Activated naive CD4-positive, alpha-beta T cell treated with anti-CD3 and anti-CD28 coated beads, Interleukin-2, amount 10 ng/mL, durations not matched to agents 7 days and 5 days (primary cell): ENCODE data around the gene NKD1.

ENCODE experiments used
- CTCF ChIA-PET: fragments of 350-600 bp; sonication (Branson Sonifier 250); formaldehyde crosslinking; loops from one replicate; lab custom pipeline; 2021; ENCODE audit warnings: antibody characterized with exemption; lab: Charles Lee
- DNase-seq: peaks from one replicate; pipeline ENCODE4 v3.0.0-alpha.2; 2020
- H3K27ac Mint-ChIP-seq: one replicate; pipeline ENCODE4 v1.8.0; 2021; ENCODE audit warnings: mild to moderate bottlenecking, moderate library complexity, mixed read lengths
- H3K27me3 Mint-ChIP-seq: one replicate; pipeline ENCODE4 v1.8.0; 2021; ENCODE audit warnings: mild to moderate bottlenecking, mixed read lengths
- H3K36me3 Mint-ChIP-seq: one replicate; pipeline ENCODE4 v1.8.0; 2021; ENCODE audit warnings: mixed read lengths
- H3K4me1 Mint-ChIP-seq: one replicate; pipeline ENCODE4 v1.8.0; 2021; ENCODE audit warnings: mixed read lengths
- H3K4me3 Mint-ChIP-seq: one replicate; pipeline ENCODE4 v1.8.0; 2021; ENCODE audit warnings: mild to moderate bottlenecking, moderate library complexity, mixed read lengths
- H3K9me3 Mint-ChIP-seq: one replicate; pipeline ENCODE4 v1.8.0; 2021; ENCODE audit warnings: mixed read lengths

The NKD1 gene

GRCh38 chr16:50634947-50635346 lies 86.8 kb downstream of the NKD1 start:
- Mint-ChIP-seq H3K36me3 (no peaks in the 10 kb centered on the region), H3K4me3 (no peak overlapping the region), H3K9me3 (no peaks in the 10 kb centered on the region), H3K27ac (no peak overlapping the region), H3K4me1 (peaks cover 4% of the 10 kb centered on the region), H3K27me3 (peaks cover 13% of the 10 kb centered on the region)
- no peak for DNase-seq
- CTCF ChIA-PET = interaction anchor here (0.6 to 2.7 kb wide), 3 partner anchors 7 to 433 kb away, joined by 3 to 15 read pairs (median 5); no protein-coding TSS in a partner anchor

- Mint-ChIP-seq H3K9me3 (no peaks in the 10 kb centered on the region), H3K27me3 (peaks cover 13% of the 10 kb centered on the region), H3K36me3 (no peaks in the 10 kb centered on the region), H3K27ac (no peak overlapping the region), H3K4me3 (no peak overlapping the region), H3K4me1 (peaks cover 4% of the 10 kb centered on the region)
- CTCF ChIA-PET = interaction anchor here (0.6 to 2.7 kb wide), 5 partner anchors 8 to 434 kb away, joined by 3 to 15 read pairs (median 3); no protein-coding TSS in a partner anchor
- peak; percentile 44 for DNase-seq
Measured at GRCh38 chr16:50635505-50636392, 87.6 kb downstream of the NKD1 start.

GRCh38 chr16:50636753-50637374 lies 88.7 kb downstream of the NKD1 start:
- no peak overlapping the region for H3K4me3 Mint-ChIP-seq
- H3K9me3 Mint-ChIP-seq = no peaks in the 10 kb centered on the region
- H3K27me3 Mint-ChIP-seq = peaks cover 24% of the 10 kb centered on the region
- H3K27ac Mint-ChIP-seq = no peak overlapping the region
- CTCF ChIA-PET = interaction anchor here (1.5 to 2.7 kb wide), 2 partner anchors 9 to 170 kb away, joined by 3 to 15 read pairs; no protein-coding TSS in a partner anchor
- H3K4me1 Mint-ChIP-seq = peaks cover 4% of the 10 kb centered on the region
- no peaks in the 10 kb centered on the region for H3K36me3 Mint-ChIP-seq
- no peak for DNase-seq

- no peak overlapping the region for H3K4me3 Mint-ChIP-seq
- peaks cover 4% of the 10 kb centered on the region for H3K4me1 Mint-ChIP-seq
- CTCF ChIA-PET = interaction anchor here (1.4 to 2.7 kb wide), 2 partner anchors 10 to 27 kb away, joined by 3 to 15 read pairs; no protein-coding TSS in a partner anchor
- no peak overlapping the region for H3K27ac Mint-ChIP-seq
- H3K27me3 Mint-ChIP-seq = peaks cover 28% of the 10 kb centered on the region
- no peaks in the 10 kb centered on the region for H3K9me3 Mint-ChIP-seq
- no peak for DNase-seq
- no peaks in the 10 kb centered on the region for H3K36me3 Mint-ChIP-seq
Measured at GRCh38 chr16:50637716-50638602, 89.8 kb downstream of the NKD1 start.

- CTCF ChIA-PET = interaction anchor here (1.0 to 1.4 kb wide), 3 partner anchors 26 to 29 kb away, joined by 3 read pairs; no protein-coding TSS in a partner anchor
- Mint-ChIP-seq H3K36me3 (no peaks in the 10 kb centered on the region), H3K4me1 (peaks cover 4% of the 10 kb centered on the region), H3K27me3 (peaks cover 28% of the 10 kb centered on the region), H3K9me3 (no peaks in the 10 kb centered on the region), H3K27ac (no peak overlapping the region), H3K4me3 (no peak overlapping the region)
- no peak for DNase-seq
Measured at GRCh38 chr16:50638816-50639670, 90.8 kb downstream of the NKD1 start.

- Mint-ChIP-seq H3K4me3 (no peak overlapping the region), H3K9me3 (no peaks in the 10 kb centered on the region), H3K27me3 (peaks cover 30% of the 10 kb centered on the region), H3K27ac (no peak overlapping the region), H3K36me3 (no peaks in the 10 kb centered on the region), H3K4me1 (peaks cover 4% of the 10 kb centered on the region)
- DNase-seq = no peak
- CTCF ChIA-PET = interaction anchor here (0.7 to 1.0 kb wide), 2 partner anchors 25 to 28 kb away, joined by 3 read pairs; no protein-coding TSS in a partner anchor
Measured at GRCh38 chr16:50640391-50640790, 92.2 kb downstream of the NKD1 start.

GRCh38 chr16:50640919-50641817 lies 93.0 kb downstream of the NKD1 start:
- H3K36me3 Mint-ChIP-seq = no peaks in the 10 kb centered on the region
- H3K27me3 Mint-ChIP-seq = peaks cover 32% of the 10 kb centered on the region
- no peak overlapping the region for H3K27ac Mint-ChIP-seq
- no peak for DNase-seq
- H3K9me3 Mint-ChIP-seq = no peaks in the 10 kb centered on the region
- H3K4me3 Mint-ChIP-seq = no peak overlapping the region
- peaks cover 2% of the 10 kb centered on the region for H3K4me1 Mint-ChIP-seq
- CTCF ChIA-PET = interaction anchor here (0.7 kb wide), 1 partner anchor 27 kb away, joined by 3 read pairs; no protein-coding TSS in a partner anchor

- H3K9me3 Mint-ChIP-seq = no peaks in the 10 kb centered on the region
- no peak overlapping the region for H3K4me3 Mint-ChIP-seq
- peaks cover 32% of the 10 kb centered on the region for H3K27me3 Mint-ChIP-seq
- H3K27ac Mint-ChIP-seq = no peak overlapping the region
- peaks cover 2% of the 10 kb centered on the region for H3K4me1 Mint-ChIP-seq
- H3K36me3 Mint-ChIP-seq = no peaks in the 10 kb centered on the region
- DNase-seq = no peak
- CTCF ChIA-PET = interaction anchor here (1.5 kb wide), 1 partner anchor 165 kb away, joined by 5 read pairs; no protein-coding TSS in a partner anchor
Measured at GRCh38 chr16:50641818-50642187, 93.6 kb downstream of the NKD1 start.

- no peaks in the 10 kb centered on the region for H3K9me3 Mint-ChIP-seq
- H3K36me3 Mint-ChIP-seq = no peaks in the 10 kb centered on the region
- CTCF ChIA-PET = interaction anchor here (1.3 to 1.5 kb wide), 2 partner anchors 32 to 164 kb away, joined by 5 read pairs; no protein-coding TSS in a partner anchor
- no peak overlapping the region for H3K4me3 Mint-ChIP-seq
- no peaks in the 10 kb centered on the region for H3K4me1 Mint-ChIP-seq
- H3K27ac Mint-ChIP-seq = no peak overlapping the region
- DNase-seq = no peak
- H3K27me3 Mint-ChIP-seq = peaks cover 32% of the 10 kb centered on the region
Measured at GRCh38 chr16:50642349-50642748, 94.2 kb downstream of the NKD1 start.

- CTCF ChIA-PET = interaction anchor here (1.3 to 1.5 kb wide), 3 partner anchors 22 to 163 kb away, joined by 5 read pairs; no protein-coding TSS in a partner anchor
- H3K4me1 Mint-ChIP-seq = no peaks in the 10 kb centered on the region
- no peak overlapping the region for H3K4me3 Mint-ChIP-seq
- peaks cover 28% of the 10 kb centered on the region for H3K27me3 Mint-ChIP-seq
- no peak overlapping the region for H3K27ac Mint-ChIP-seq
- DNase-seq = no peak
- H3K9me3 Mint-ChIP-seq = no peaks in the 10 kb centered on the region
- no peaks in the 10 kb centered on the region for H3K36me3 Mint-ChIP-seq
Measured at GRCh38 chr16:50643192-50643591, 95.0 kb downstream of the NKD1 start.

GRCh38 chr16:50644245-50644644 lies 96.0 kb downstream of the NKD1 start:
- no peak for DNase-seq
- Mint-ChIP-seq H3K27me3 (peaks cover 25% of the 10 kb centered on the region), H3K36me3 (no peaks in the 10 kb centered on the region), H3K4me1 (no peaks in the 10 kb centered on the region), H3K9me3 (no peaks in the 10 kb centered on the region), H3K4me3 (no peak overlapping the region), H3K27ac (no peak overlapping the region)
- CTCF ChIA-PET = interaction anchor here (1.2 to 1.6 kb wide), 5 partner anchors 17 to 316 kb away, joined by 3 to 8 read pairs (median 5); no protein-coding TSS in a partner anchor

GRCh38 chr16:50644729-50645128 lies 96.5 kb downstream of the NKD1 start:
- CTCF ChIA-PET = interaction anchor here (0.7 to 1.6 kb wide), 6 partner anchors 9 to 316 kb away, joined by 3 to 8 read pairs (median 4); no protein-coding TSS in a partner anchor
- H3K4me1 Mint-ChIP-seq = no peaks in the 10 kb centered on the region
- H3K27me3 Mint-ChIP-seq = peaks cover 21% of the 10 kb centered on the region
- no peaks in the 10 kb centered on the region for H3K9me3 Mint-ChIP-seq
- no peak overlapping the region for H3K27ac Mint-ChIP-seq
- H3K4me3 Mint-ChIP-seq = no peak overlapping the region
- H3K36me3 Mint-ChIP-seq = no peaks in the 10 kb centered on the region
- peak; percentile 62 for DNase-seq
